Activated CD8-positive, alpha-beta memory T cell treated with anti-CD3 and anti-CD28 coated beads, Interleukin-2, amount 50 U/mL, for 24 hours (primary cell): Measurements from ENCODE around the gene HAGH.

ENCODE experiments used
- DNase-seq: peaks from one replicate; pipeline ENCODE4 v3.0.0-alpha.2; 2020; ENCODE audit errors: extremely low read depth

Gene HAGH

DNA sequence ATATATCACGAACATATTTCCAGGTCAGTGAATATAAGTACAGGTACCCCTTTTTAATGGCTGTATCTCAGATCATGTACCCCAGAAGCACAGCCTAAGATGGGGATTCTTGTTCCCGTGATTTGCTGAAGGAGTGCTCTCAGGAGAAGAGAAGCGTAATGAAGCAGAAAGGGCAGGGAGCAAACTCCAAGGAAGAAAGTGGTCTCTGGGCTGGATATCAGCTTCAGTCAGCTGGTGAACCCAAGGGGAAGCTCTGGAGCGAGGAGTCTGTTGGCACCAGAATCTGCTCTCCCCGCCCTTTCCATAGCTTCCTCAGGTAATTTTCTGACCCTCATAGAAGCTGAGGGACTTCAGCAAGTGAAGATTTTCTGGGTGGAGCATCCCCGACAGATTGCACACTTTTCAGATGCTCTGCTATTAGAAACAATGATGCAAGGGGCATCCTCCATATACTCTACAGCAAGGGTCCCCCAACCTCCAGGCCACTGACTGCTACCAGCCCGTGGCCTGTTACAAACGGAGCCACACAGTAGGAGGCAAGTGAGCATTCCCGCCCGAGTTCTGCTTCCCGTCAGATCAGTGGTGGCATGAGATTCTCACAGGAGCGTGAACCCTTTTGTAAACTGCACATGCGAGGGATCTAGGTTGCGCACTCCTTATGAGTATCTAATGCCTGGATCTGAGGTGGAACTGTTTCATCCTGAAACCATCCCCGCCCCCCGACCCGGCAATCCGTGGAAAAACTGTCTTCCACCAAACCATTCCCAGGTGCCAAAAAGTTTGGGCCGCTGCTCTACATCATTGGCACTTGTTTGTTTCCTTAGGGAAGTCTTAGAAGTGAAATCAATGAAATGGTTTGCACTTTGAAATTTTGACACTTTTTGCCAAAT, 4.8 kb upstream of the HAGH start:
- DNase-seq, result no peak

DNA sequence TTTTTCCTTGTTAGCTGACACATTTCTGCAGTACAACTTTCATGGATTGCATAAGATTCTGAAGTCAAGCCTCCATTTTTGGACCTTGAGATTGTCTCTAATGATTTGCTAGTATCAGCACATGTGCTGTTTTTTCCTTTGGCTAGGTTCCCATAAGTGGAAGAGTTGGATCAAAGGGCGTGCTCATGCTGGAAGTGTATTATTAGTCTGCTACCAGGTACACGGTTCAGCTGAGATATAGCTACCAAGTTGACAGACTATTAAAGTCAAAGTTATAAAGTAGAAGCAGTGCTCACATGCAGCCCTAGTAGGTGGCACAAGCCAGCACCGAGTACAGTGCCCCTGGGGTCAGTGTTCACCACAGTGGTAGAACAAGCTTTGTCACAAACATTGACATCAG, 3.6 kb upstream of the HAGH start:
- no peak for DNase-seq

DNA sequence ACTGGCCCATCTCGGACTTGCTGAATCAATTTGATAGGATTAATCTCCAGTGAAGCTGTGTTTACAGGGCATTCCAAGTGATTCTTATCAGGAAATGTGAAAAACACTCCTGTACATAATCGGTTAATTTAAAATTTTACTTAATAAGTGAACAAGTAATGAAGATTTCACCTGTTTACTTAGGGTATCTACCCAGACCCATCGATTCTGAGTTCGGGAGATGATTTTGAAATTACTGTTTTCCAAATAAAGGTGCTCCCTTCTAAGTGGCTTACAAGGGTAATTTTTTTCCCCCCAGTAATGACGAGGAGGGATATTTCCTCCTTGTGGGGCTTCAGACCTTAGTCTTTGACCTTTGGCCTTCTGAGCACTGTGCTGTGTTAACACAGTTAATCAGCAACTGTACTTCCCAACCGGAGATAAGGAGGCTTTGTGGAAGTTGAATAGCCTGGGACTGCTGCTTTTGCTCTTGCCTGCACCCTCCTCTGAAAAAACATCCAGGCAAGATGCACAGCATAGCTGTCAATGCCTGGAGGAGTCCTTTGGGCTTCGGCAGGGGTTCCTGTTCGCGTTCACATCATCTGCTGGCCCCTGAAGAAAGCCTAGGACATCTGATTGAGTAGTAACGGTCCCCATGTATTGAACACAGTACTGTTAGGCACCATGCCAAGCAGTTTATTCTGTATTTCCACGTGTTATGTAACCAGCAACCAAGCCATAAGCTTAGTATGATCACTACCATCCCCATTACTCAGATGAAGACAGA, 2.2 kb upstream of the HAGH start:
- DNase-seq, result no peak

DNA sequence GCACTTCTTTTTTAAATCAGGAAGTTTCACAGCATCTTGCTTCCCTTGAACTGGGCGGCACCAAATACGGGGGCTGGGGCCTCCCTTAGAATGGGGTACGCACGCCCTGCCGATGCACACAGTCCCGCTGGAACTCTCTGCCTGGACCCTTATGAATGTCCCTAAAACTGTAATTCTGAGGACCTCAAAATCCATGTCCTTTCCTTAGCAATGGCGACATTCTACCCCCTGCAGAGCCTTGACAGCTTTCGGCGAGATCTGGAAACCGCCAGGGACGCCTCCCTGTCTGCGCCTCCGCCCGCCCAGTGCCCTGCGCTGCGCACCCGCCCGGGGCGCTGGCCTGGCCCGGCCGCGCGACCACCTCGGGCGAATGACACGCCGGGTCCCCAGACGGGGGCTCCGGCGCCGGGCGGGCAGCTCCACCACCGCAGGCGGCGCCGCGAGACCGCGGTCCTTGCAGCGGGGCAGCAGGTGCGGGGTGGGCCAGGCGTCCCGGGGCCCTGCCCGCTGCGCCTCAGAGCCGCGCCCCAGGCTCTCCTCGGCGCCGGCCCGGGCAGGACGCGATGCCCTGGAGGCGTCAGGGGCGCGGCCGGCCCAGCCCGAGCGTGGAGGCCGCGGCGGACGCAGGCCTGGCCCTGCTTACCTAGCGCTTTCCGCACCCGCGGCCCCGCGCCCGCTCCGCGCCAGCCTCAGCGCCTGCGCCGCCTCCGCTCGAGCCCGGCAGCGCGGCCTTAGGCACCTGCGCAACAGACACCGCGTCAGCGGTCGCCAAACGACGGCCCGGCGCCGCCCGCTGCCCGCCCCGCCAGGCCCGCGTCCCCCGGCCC, 548 bp downstream of the HAGH start:
- DNase-seq, result peak; percentile 27

DNA sequence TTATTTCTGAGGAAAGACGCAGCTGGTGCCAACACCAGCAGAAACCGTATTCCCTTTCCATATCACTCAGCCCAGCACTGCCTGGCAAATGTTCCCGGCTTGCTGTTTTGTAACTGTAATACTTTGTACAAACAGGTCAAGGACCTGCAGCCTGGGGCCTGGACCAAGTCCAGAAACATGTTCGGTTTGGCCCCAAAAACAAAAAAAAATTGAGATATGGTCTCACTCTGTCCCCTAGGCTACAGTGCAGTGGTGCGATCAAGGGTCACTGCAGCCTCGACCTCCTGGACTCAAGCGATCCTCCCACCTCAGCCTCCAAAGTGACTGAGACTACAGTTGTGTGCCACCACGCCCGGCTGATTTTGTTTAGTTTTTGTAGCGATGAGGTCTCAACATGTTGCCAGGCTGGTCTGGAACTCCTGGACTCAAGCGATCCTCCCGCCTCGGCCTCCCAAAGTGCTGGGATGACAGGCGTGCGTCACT, 1.2 kb downstream of the HAGH start:
- no peak for DNase-seq

DNA sequence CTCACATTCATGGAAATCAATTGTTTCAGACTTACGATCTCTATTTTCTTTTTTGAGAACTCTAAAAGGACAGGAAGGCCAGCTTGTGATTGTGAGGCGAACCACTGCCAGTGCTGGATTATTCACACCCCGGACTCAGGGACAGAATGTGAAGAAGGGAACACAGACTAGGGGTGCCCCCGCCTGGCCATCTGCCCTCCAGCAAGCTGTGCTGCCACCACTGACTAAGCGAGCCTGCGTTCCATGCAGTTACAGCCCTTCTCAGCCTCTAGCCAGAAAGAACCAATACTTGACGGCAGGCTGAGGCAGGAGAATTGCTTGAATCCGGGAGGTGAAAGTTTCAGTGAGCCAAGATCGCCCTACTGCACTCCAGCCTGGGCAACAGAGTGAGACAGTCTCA, 2.8 kb downstream of the HAGH start:
- DNase-seq, result no peak

DNA sequence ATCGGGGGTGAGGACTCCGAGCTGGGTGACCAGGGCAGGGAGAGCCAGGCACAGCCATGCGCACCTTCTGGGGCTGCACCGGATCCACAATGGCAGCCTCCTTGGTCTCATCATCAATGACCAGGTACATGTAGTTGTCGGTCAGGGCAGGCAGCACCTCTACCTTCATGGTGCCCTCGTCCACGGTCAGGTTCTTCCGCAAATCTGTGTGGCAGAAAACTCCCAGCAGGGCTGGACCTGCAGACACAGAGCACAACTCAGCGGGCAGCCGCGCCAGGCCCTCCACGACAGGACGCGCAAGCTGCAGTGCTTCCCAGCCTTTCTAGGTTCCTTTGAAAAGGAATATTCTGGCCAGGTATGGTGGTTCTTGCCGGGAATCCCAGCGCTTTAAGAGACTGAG, 3.8 kb downstream of the HAGH start:
- DNase-seq, result no peak

DNA sequence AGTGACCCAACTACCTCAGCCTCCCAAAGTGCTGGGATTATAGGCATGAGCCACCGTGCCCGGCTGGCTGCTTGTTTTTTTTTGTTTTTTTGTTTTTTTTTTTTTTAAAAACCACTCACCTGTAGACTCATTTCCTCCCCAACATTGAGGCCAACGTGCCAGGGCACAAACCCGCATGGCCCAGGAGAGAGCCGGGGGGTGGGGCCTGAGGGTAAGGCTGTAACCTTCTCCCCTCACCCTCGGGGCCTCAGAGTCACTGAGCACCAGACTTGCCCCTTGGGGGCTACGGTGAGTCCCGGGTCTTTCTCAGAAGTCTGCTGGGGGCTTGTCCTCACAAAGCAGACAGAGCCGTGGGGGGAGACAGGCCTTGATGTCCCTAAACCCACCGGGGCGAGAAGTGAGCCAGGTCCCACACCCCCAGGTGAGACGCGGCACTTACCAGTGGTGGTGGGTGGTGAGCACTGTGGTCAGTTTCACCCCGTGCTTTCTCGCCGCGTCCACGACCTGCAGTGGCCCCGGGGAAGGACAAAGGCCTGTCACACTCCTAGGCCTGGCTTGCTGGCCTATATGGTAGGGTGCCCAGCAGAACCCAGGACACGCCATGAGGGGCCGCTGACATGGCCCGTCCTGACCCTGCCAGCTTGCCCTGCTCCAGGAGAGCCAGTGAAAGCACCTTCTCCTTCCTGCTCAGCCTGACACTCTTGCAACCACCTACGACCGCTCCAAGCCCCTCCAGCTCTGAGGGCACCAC, 4.6 kb downstream of the HAGH start:
- DNase-seq, result no peak

DNA sequence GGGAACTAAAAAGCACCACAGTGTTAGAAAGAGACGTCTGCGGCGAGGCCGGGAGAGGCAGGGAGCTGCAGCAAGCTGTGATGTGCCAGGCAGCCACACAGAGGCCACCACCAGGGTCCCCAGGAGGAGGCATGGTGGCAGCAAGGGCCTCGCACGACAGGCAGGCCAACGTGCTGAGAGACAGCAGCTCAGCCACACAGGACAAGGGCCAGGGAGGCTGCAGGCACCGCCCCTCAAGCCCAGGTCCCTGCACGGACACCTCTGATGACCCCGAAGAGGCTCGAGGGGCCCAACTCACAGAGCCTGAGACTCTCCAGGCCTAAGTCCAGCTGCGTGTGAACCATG, 5.7 kb downstream of the HAGH start:
- no peak for DNase-seq

DNA sequence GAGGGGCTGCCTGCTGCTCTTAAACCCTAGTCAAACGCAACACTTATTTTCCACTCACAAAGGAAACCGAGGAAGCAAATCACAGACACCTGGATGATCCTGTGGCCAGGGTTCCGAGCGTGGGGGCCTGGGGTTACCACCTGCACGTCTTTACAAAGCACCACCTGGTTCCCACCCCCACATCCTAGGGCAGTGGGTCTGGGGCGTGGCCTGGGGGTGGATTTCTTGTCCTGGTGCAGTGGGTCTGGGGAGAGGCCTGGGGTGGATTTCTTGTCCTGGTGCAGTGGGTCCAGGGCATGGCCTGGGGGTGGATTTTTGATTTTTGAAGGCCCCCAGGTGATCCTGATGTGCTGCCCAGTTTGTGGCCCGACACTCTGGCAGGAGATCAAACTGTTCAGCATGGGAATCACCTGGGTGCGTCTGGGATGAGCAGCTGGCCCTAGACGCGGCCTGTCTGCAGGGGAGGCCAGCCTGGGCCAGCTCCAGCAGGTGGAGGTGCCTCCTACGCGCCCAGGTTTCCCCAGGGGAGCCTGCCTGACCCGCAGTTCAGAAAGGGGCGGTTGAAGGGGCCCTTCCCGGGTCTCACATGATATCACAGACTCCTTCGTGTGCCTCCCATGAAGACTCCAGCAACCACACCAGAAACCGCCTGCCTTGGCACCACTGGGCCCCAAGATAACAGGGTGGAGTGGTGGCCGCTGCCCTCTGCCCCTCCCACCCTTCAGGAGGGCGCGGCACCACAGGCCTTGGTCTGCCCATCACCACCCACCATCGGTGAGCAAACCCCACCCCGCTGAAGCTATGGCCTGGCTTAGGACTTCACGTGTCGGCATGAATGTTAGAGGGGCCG, 6.3 kb downstream of the HAGH start:
- DNase-seq, result no peak

DNA sequence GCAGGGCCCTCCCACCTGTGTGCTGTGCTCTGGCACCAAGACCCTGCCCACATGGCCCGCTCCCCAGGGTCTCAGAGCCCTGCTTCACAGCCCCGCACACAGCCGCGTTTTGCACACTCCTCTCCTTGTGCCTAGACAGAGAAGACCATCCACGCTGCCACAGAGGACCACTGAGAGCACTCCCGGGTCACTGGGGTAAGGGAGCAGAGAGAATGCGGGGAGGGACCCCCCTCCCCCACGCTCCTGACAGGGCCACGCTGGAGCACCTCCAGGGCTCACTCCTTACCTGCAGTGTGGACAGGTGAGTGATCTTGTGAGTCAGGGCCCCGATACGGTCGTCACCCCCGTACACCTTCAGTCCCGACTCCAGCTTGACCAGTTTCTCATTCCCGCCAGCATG, 7.0 kb downstream of the HAGH start:
- DNase-seq, result no peak

DNA sequence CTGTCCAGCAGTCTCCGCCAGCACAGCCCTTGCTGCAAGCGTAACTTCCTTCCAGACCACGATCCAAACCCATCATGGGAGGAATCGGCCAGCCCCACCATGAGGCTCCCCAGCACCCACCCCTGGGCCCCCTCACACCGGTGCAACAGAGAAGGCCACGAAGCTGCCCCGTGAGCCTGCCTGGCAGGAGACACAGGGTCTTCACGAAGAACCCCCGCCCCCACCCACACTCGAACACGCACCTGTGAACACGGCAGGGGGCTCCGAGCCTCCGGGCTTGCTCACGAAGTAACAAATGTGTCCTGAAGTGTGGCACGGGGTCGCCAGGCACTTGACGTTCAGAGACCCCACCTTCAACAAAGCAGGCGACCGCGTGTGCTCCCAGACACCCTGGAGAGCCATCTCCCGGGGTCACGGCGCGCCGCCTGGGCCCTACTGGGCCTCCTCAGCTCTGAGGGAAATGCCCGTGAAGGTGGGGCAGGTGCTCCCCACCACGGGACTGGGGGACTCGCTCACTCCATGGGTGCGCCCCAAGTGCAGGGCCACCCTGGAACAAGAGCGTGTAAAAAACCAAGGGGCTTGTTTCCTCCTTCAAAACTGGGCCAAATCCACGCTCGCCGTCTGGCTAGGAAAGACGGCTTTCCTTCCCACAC, 7.6 kb downstream of the HAGH start:
- DNase-seq, result no peak

DNA sequence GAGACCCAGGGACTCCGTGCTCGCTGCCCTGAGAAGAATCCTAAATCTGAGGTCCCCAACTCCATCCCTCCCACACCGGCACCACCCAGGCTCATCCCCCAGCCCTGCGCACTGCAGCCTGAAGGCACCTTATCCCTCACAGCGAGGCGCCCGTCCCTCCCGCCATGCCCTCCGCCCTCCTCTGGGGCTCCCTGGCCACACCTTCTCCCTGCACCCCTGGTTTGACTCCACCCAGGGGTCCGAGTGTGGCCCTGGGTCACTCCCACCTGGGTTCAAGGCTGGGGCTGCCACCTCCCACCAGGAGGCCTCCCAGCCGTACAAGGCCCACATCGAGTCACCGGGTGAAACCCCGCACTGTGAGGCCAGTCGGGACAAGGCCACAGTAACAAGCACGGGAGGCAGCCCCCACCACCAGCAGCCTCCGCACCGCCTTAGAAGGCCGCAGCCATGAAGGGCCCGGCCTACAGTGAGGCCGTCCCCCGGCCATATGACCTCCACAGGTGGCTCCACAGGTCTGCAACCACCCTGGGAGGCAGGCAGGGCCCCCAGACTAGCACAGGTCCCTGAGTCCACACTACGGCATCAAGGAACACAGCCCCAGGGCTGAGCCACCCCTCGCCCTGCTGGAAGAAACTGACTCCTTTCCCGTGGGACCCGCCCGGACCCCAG, 8.3 kb downstream of the HAGH start:
- no peak for DNase-seq

DNA sequence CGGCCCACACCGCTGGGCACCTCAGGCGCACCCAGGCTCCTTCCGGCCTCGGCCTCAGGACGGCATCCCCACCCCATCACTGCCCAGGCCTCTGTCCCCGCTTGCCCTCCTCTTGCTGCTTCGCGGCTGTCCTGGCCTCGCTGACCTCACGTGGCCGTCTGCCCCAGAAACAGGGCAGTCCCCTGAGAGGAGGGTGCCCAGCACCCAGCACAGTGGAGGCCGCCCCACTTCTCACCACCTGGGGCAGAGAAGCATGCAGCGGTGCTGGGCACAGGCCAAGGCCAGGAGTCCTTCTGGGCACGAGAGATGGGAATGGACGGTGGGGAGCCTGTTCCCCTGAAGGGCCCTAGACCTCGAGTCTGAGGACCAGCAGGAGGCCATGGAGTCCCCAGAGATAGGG, 8.9 kb downstream of the HAGH start:
- no peak for DNase-seq

DNA sequence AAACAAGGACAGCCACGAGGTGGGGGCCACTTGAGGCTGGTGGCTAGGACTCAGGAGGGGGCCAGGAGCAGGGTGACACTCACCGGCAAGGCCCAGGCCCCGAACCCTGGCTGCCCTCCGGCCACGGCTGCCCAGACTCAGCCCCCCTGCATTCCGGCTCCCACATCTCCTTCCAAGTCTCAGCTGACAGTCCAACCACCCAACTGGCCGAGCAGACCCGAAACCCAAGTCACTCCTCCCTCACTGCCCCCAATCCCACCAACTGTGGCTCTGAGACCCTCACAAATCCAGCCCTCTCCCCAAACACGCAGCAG, 9.4 kb downstream of the HAGH start:
- DNase-seq, result no peak

DNA sequence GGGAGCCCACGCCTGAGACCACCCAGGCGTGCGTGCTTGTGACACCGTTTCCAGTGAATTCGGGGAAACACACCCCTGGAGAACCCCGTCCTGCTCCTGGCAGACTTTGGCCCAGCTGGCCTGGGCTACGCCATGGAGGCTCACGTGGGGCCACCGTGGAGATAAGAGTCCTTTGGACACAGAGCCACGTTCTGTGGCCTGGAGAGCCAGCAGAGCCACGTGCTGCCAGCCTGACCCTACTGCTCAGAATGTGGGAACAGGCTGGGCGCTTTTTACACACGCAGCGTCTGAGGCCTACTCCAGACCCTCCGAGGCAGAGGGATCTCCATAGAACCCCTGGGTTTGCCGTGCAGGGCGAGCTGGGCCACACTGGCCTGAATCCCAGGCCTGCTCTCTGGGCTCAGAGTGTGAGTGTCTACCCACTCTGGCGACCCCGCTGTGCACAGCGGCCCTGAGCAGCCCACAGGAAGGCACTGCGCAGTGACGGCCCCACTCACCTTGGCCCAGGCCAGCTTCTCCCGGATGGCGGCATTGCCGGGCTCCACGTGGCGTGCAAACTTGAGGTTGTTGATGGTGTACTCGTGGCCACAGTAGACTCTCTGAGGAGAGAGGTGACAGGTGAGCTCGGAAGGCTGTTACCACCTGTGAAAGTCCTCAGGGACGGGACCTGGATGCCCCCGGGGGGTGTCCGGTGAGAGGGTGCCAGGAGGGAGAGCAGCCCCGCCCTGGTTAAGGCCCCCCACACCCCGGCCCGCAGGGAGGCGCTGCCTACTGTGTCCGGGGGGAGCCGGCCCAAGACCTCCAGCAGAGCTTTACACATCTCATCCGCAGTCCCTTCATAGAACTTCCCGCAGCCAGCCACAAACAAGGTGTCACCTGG, 10.0 kb downstream of the HAGH start:
- no peak for DNase-seq

DNA sequence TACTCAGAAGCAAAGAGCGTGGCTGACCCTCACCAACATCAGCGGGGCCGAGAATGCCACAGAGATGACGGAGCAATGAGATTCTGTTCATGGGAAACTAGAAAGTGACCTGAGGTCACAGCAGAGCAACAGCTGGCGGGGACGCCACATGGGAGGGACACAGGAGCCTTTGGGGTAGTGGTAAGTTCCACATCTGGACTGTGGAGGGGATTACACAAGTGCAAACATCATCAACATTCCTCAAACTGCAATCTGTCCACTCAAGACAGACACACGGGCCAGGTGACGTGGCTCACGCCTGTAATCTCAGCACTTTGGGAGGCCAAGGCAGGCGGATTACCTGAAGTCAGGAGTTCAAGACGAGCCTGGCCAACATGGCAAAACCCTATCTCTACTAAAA, 11.2 kb downstream of the HAGH start:
- no peak for DNase-seq

DNA sequence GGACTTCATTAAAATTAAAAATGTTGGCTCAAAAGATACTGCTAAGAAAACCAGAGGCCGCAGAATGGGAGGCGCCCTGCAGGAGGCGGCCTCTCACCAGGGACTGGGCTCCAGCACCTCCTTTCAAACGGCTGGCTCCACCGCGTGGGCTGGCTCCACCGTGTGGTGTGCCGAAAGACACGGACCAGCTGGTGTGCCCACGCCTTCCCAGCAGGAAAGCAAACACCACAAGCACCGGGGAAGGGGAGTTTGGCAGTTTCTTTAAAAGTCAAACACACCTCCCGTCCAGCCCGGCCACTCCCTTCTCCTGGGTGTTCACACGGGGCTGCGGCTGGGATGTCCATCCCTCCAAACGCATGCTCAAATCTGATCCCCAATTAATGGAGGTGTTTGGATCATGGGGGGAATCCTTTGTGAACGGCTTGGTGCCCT, 13.9 kb downstream of the HAGH start:
- no peak for DNase-seq

DNA sequence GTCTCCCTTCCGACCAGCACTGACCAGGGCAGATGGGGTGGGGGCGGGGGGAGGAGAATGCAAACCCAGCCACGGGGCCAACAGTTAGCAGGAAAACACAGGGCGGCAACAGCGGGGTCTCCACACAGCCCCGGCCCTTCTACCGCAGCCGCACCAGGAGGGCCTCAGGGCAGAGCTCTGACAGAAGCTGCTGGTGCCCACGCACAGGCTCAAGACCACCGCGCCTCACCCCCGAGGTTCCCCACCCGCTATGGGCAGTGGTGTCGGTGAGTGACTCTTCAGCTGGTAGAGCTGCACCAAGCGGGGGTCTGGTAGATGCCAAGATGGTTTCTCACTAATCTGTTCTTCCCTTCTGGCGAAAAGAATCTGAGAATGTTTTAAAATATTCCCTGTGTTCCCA, 16.1 kb downstream of the HAGH start:
- DNase-seq, result no peak
